Measurements from ENCODE around the gene IP6K1.

Gene IP6K1

DNA sequence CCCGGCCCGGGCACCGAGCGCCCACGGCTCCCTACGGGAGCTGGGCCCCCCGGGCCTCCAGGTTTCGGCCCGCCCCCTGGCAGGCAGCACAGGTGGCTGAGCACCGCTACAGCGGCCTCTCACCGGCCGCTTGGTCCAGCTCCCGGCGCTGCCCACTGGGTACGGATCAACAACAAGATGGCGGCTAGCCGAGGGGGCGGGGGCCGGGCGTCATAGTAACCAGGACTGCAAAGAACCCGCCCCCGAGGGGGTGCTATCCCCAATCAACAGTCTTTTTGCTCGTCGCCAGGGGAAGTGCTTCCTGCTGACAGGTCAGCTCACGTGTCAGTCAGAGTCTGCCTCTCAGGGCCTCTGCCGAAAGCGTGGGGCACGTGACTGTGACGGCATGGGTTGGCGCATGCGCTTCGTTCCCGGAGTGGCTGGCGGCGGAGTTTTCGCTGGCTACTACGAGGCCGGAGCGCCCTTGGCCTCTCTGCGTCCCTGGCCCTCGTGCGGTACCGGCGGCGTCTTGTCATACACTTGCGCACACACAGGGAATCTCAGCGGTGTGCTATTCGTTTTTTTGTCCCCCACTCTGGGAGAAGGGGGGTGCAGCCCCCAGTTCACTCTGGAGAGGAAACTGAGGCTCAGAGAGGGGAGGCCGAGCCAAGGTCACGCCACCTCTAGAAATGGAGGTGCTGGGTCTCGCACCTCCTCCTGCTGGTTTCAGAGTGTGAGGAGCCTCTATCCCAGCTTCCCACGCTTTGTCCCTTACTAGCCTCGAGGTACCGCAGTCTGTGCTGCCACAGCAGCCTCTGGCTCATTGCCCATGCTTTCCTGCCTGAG, at the start of gene IP6K1 (continued):
- TF ChIP-seq, protein P1, sequence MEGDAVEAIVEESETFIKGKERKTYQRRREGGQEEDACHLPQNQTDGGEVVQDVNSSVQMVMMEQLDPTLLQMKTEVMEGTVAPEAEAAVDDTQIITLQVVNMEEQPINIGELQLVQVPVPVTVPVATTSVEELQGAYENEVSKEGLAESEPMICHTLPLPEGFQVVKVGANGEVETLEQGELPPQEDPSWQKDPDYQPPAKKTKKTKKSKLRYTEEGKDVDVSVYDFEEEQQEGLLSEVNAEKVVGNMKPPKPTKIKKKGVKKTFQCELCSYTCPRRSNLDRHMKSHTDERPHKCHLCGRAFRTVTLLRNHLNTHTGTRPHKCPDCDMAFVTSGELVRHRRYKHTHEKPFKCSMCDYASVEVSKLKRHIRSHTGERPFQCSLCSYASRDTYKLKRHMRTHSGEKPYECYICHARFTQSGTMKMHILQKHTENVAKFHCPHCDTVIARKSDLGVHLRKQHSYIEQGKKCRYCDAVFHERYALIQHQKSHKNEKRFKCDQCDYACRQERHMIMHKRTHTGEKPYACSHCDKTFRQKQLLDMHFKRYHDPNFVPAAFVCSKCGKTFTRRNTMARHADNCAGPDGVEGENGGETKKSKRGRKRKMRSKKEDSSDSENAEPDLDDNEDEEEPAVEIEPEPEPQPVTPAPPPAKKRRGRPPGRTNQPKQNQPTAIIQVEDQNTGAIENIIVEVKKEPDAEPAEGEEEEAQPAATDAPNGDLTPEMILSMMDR (tag by site-specific recombination; IDR thresholded peaks at IDR 0.05), result peak; percentile 24; the same call in 1 of the 2 replicates
- 0 out of 2 replicates have a peak, but pooled peaks have one; percentile 31 for TF ChIP-seq YY2 (tag by site-specific recombination; IDR thresholded peaks at IDR 0.05)
- TF ChIP-seq, protein P2, sequence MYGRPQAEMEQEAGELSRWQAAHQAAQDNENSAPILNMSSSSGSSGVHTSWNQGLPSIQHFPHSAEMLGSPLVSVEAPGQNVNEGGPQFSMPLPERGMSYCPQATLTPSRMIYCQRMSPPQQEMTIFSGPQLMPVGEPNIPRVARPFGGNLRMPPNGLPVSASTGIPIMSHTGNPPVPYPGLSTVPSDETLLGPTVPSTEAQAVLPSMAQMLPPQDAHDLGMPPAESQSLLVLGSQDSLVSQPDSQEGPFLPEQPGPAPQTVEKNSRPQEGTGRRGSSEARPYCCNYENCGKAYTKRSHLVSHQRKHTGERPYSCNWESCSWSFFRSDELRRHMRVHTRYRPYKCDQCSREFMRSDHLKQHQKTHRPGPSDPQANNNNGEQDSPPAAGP (tag by site-specific recombination; IDR thresholded peaks at IDR 0.05), result no peak
- TF ChIP-seq ZFHX2 (tag by site-specific recombination; conservative IDR thresholded peaks at IDR 0.05), result peak; percentile 15; the same call in 1 of the 2 replicates
- TF ChIP-seq YY1 (tag by site-specific recombination; IDR thresholded peaks at IDR 0.05), result peak; percentile 67
- TF ChIP-seq ZNF2 (tag by site-specific recombination; IDR thresholded peaks at IDR 0.05), result 0 out of 2 replicates have a peak, but pooled peaks have one; percentile 22
- TF ChIP-seq ZXDB (tag by site-specific recombination; IDR thresholded peaks at IDR 0.05), result peak; percentile 38; the same call in 1 of the 2 replicates
- peak; percentile 69 for TF ChIP-seq SP3 (tag by site-specific recombination; IDR thresholded peaks at IDR 0.05)
- no peak for TF ChIP-seq ZSCAN30 (tag by site-specific recombination; IDR thresholded peaks at IDR 0.05)
- TF ChIP-seq, protein P3, sequence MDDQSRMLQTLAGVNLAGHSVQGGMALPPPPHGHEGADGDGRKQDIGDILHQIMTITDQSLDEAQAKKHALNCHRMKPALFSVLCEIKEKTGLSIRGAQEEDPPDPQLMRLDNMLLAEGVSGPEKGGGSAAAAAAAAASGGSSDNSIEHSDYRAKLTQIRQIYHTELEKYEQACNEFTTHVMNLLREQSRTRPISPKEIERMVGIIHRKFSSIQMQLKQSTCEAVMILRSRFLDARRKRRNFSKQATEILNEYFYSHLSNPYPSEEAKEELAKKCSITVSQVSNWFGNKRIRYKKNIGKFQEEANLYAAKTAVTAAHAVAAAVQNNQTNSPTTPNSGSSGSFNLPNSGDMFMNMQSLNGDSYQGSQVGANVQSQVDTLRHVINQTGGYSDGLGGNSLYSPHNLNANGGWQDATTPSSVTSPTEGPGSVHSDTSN (CRISPR knock-in tag; IDR thresholded peaks at IDR 0.05), result peak; percentile 98
- peak; percentile 16; the same call in 1 of the 2 replicates for TF ChIP-seq ZNF76 (tag by site-specific recombination; IDR thresholded peaks at IDR 0.05; ENCODE audit: borderline replicate concordance, low read depth)
- TF ChIP-seq ZNF792 (tag by site-specific recombination; IDR thresholded peaks at IDR 0.05), result no peak
- TF ChIP-seq ZBTB21 (tag by site-specific recombination; IDR thresholded peaks at IDR 0.05), result 0 out of 2 replicates have a peak, but pooled peaks have one; percentile 13
- no peak for TF ChIP-seq ZNF114 (tag by site-specific recombination; IDR thresholded peaks at IDR 0.05)

DNA sequence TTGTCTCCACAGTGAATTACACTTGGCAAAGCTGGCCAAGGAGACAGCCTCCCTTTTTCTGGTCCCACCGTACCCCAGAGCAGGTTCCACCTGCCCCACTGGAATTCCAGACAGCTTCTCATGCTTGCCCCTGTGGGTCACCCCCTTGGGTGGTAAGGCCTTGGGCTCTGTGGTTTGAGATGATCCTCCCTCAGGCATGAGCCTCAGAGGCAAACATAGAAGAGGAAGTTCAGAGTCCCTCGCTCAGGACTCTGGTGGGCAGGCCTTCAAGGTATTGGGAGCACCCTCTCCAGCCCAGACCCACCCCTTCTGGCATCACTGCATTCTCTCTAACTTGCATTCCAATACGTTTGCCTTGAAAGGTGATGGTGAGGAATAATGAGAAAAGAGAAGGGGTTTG, 45.0 kb upstream of the IP6K1 start:
- CTCF ChIA-PET, result no interaction called here
- H3K4me3 ChIP-seq (ENCODE audit: low read depth, low read length), result no peak overlapping the region
- no peak overlapping the region for H3K27ac ChIP-seq (ENCODE audit: extremely low read depth, low read depth, low read length)
- no peaks in the 10 kb centered on the region for H3K4me1 ChIP-seq (ENCODE audit: control insufficient read depth, insufficient read depth, low read length)
- H3K36me3 ChIP-seq (ENCODE audit: control insufficient read depth in 2 of 2, insufficient read depth in 1 of 2, low read length in 2 of 2), result peaks cover 4 to 70% of the 10 kb centered on the region in 2 experiments; a peak in 2 of 3 replicates
- POLR2A ChIA-PET, result no interaction called here
- no peaks in the 10 kb centered on the region for H3K9me3 ChIP-seq (ENCODE audit: control insufficient read depth, insufficient read depth, low read depth, low read length)
- TF ChIP-seq ZNF514 (tag by site-specific recombination; IDR thresholded peaks at IDR 0.05) (no peak), KLF7 (tag by site-specific recombination; IDR thresholded peaks at IDR 0.05; ENCODE audit: borderline replicate concordance) (no peak), WT1 (tag by site-specific recombination; IDR thresholded peaks at IDR 0.05) (no peak)
- TF ChIP-seq, protein P4, sequence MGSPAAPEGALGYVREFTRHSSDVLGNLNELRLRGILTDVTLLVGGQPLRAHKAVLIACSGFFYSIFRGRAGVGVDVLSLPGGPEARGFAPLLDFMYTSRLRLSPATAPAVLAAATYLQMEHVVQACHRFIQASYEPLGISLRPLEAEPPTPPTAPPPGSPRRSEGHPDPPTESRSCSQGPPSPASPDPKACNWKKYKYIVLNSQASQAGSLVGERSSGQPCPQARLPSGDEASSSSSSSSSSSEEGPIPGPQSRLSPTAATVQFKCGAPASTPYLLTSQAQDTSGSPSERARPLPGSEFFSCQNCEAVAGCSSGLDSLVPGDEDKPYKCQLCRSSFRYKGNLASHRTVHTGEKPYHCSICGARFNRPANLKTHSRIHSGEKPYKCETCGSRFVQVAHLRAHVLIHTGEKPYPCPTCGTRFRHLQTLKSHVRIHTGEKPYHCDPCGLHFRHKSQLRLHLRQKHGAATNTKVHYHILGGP (tag by site-specific recombination; IDR thresholded peaks at IDR 0.05), result no peak
- TF ChIP-seq, protein P5, sequence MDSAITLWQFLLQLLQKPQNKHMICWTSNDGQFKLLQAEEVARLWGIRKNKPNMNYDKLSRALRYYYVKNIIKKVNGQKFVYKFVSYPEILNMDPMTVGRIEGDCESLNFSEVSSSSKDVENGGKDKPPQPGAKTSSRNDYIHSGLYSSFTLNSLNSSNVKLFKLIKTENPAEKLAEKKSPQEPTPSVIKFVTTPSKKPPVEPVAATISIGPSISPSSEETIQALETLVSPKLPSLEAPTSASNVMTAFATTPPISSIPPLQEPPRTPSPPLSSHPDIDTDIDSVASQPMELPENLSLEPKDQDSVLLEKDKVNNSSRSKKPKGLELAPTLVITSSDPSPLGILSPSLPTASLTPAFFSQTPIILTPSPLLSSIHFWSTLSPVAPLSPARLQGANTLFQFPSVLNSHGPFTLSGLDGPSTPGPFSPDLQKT (IDR thresholded peaks at IDR 0.05; ENCODE audit: borderline replicate concordance, low read depth, low read length), result no peak
- TF ChIP-seq, protein P6, sequence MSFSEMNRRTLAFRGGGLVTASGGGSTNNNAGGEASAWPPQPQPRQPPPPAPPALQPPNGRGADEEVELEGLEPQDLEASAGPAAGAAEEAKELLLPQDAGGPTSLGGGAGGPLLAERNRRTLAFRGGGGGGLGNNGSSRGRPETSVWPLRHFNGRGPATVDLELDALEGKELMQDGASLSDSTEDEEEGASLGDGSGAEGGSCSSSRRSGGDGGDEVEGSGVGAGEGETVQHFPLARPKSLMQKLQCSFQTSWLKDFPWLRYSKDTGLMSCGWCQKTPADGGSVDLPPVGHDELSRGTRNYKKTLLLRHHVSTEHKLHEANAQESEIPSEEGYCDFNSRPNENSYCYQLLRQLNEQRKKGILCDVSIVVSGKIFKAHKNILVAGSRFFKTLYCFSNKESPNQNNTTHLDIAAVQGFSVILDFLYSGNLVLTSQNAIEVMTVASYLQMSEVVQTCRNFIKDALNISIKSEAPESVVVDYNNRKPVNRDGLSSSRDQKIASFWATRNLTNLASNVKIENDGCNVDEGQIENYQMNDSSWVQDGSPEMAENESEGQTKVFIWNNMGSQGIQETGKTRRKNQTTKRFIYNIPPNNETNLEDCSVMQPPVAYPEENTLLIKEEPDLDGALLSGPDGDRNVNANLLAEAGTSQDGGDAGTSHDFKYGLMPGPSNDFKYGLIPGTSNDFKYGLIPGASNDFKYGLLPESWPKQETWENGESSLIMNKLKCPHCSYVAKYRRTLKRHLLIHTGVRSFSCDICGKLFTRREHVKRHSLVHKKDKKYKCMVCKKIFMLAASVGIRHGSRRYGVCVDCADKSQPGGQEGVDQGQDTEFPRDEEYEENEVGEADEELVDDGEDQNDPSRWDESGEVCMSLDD (tag by site-specific recombination; IDR thresholded peaks at IDR 0.05), result no peak
